PC-3 (cell line): ENCODE results near the gene DNM2. TPM values are rescaled to one million over a fixed set of nuclear protein-coding genes. Genes with fewer than 3 reads are reported as not detected.

ENCODE experiments used
- ATAC-seq: fragments of 200-7000 bp; cut with Tn5 transposase; 2 replicates; pipeline ENCODE4 v1.9.1; 2020; ENCODE audit warnings: mild to moderate bottlenecking, moderate library complexity
- BruUV-seq: library from RNA; stranded (reverse); fragments of 400-500 nt; replicated peaks from 2 replicates; lab custom pipeline; 2021; lab: Mats Ljungman, UMichigan
- CTCF ChIA-PET: fragments of 300-600 bp; sonication (Branson Sonifier 250); formaldehyde crosslinking; loops from one replicate; lab custom pipeline; 2022; ENCODE audit warnings: antibody characterized with exemption; lab: Charles Lee
- POLR2A ChIA-PET: fragments of 300-600 bp; sonication (Branson Sonifier 250); formaldehyde crosslinking; loops from one replicate; lab custom pipeline; 2022; ENCODE audit warnings: antibody characterized with exemption; ENCODE audit not compliant: unreplicated experiment; lab: Charles Lee
- DNase-seq: peaks from one replicate; pipeline ENCODE4 v3.0.0-alpha.2; 2015
- H2AFZ ChIP-seq: fragments of 300-600 bp; sonication (generic); 2 replicates; pipeline ENCODE4 v1.6.0; 2016; ENCODE audit warnings: antibody characterized with exemption, low read length
- H3F3A ChIP-seq: fragments of 300-600 bp; sonication (generic); one replicate; pipeline ENCODE4 v1.6.0; 2017; ENCODE audit warnings: antibody characterized with exemption, low read length, control low read depth, mild to moderate bottlenecking; ENCODE audit not compliant: unreplicated experiment
- H3K27ac ChIP-seq: fragments of 300-600 bp; sonication (generic); 2 replicates; pipeline ENCODE4 v1.5.1; 2016; ENCODE audit warnings: mild to moderate bottlenecking, low read length
- H3K27me3 ChIP-seq: fragments of 300-600 bp; sonication (generic); 2 replicates; pipeline ENCODE4 v1.6.1; 2016; ENCODE audit warnings: low read length, mixed read lengths
- H3K36me3 ChIP-seq: fragments of 300-600 bp; sonication (generic); 2 replicates; pipeline ENCODE4 v1.6.1; 2016; ENCODE audit warnings: low read depth, mixed run types, low read length, mixed read lengths
- H3K4me1 ChIP-seq: fragments of 300-600 bp; sonication (generic); 2 replicates; pipeline ENCODE4 v1.5.1; 2016; ENCODE audit warnings: low read length; ENCODE audit not compliant: insufficient read depth
- H3K4me2 ChIP-seq: fragments of 300-600 bp; sonication (generic); 2 replicates; pipeline ENCODE4 v1.6.0; 2016; ENCODE audit warnings: low read length
- H3K4me3 ChIP-seq: fragments of 300-600 bp; sonication (generic); 2 replicates; pipeline ENCODE4 v1.5.1; 2016; ENCODE audit warnings: mild to moderate bottlenecking, low read length, mixed read lengths
- H3K79me2 ChIP-seq: fragments of 300-600 bp; sonication (generic); 2 replicates; pipeline ENCODE4 v1.6.1; 2017; ENCODE audit warnings: low read length, mixed read lengths
- H3K9ac ChIP-seq: fragments of 300-600 bp; sonication (generic); 2 replicates; pipeline ENCODE4 v1.6.0; 2016; ENCODE audit warnings: mild to moderate bottlenecking, low read length
- H3K9me2 ChIP-seq: fragments of 300-600 bp; sonication (generic); replicated peaks from 2 replicates; pipeline ENCODE4 v1.6.1; 2016; ENCODE audit warnings: mixed run types, low read length, mixed read lengths
- H3K9me3 ChIP-seq: fragments of 300-600 bp; sonication (generic); 2 replicates; pipeline ENCODE4 v1.6.1; 2016; ENCODE audit warnings: low read length, mixed read lengths
- H4K20me1 ChIP-seq: fragments of 300-600 bp; sonication (generic); 2 replicates; pipeline ENCODE4 v1.6.1; 2016; ENCODE audit warnings: low read length, mixed read lengths
- CTCF ChIP-seq: fragments of 300-600 bp; sonication (generic); conservative IDR thresholded peaks from 2 replicates; pipeline ENCODE4 v1.5.1; 2017; ENCODE audit warnings: antibody characterized with exemption, low read depth, mild to moderate bottlenecking, low read length
- EZH2 ChIP-seq: fragments of 300-600 bp; sonication (generic); IDR thresholded peaks from one replicate; pipeline ENCODE4 v1.6.1; 2017; ENCODE audit warnings: antibody characterized with exemption, mild to moderate bottlenecking, low read length; ENCODE audit not compliant: unreplicated experiment
- EZH2phosphoT487 ChIP-seq: fragments of 300-600 bp; sonication (generic); IDR thresholded peaks from 2 replicates; pipeline ENCODE4 v1.6.1; 2018; ENCODE audit warnings: mild to moderate bottlenecking, antibody characterized with exemption, low read length, borderline replicate concordance
- intact Hi-C: fragments of 100-400 bp; cut with micrococcal nuclease; formaldehyde crosslinking; loops from 2 replicates; pipeline ENCODE4 v1.9.0; 2023
- total RNA-seq: library from RNA; depleted of rRNA; stranded (reverse); fragments of >200 nt; gene quantifications from 2 replicates; pipeline ENCODE4 v1.2.3, GENCODE V29; 2014

Gene DNM2
- total RNA-seq, 1 experiment from 2014 or later = 150 TPM

- ATAC-seq = peak; percentile 5
- BruUV-seq = TSS peak; percentile 62
- H3K9ac ChIP-seq = peak overlapping the region; percentile 46
Measured at GRCh38 chr19:10835089-10835753, 117.3 kb downstream of the DNM2 start.

GRCh38 chr19:10835754-10836478 is 118.0 kb downstream of the DNM2 start, which contains the start of gene TMED1:
Gene TMED1 (minus strand): TSS chr19:10836212. CDS start chr19:10836191, 21 bp downstream.
- Histone ChIP-seq H3K9ac (peak within 1 kb of the TSS; percentile 89), H3F3A (peaks cover 4% of the 10 kb centered on the region), H4K20me1 (no peaks in the 10 kb centered on the region), H3K9me2 (no peaks in the 10 kb centered on the region), H3K79me2 (no peaks in the 10 kb centered on the region), H3K27me3 (no peaks in the 10 kb centered on the region), H3K4me3 (peak within 1 kb of the TSS; percentile 69), H3K4me1 (peaks cover 16% of the 10 kb centered on the region), H3K36me3 (peaks cover 14% of the 10 kb centered on the region; the same call in 1 of the 2 replicates), H3K4me2 (peak within 1 kb of the TSS; percentile 84), H3K9me3 (no peaks in the 10 kb centered on the region), H3K27ac (peak within 1 kb of the TSS; percentile 81), H2AFZ (peak within 1 kb of the TSS; percentile 92)
- POLR2A ChIA-PET = interaction anchor here (0.5 to 1.2 kb wide), 5 partner anchors 38 to 326 kb away, joined by 3 to 4 read pairs (median 4); no protein-coding TSS in a partner anchor
- BruUV-seq = no TSS peak
- peak; percentile 100 for DNase-seq
- CTCF ChIA-PET = interaction anchor here (0.6 to 1.6 kb wide), 8 partner anchors 19 to 136 kb away, joined by 3 to 25 read pairs (median 10); partner anchors contain the start of genes CARM1 and DNM2
- ATAC-seq = peak; percentile 88
- intact Hi-C loops = loop anchor here (1.0 to 2.0 kb wide), 4 partner anchors 28 to 183 kb away; partner anchors contain the start of gene CARM1
- TF ChIP-seq EZH2 (no peak), CTCF (peak; percentile 33; the same call in 1 of the 2 replicates)

More at GRCh38 chr19:10835089-10835753, 117.3 kb downstream of the DNM2 start:
- peaks cover 16% of the 10 kb centered on the region for H3K4me1 ChIP-seq
- intact Hi-C loops = loop anchor here (1.0 kb wide), 1 partner anchor 118 kb away; no protein-coding TSS in a partner anchor
- H2AFZ ChIP-seq = 0 out of 2 replicates have a peak overlapping the region, but pooled peaks have one; percentile 13
- POLR2A ChIA-PET = interaction anchor here (1.1 kb wide), 1 partner anchor 116 kb away, joined by 4 read pairs; no protein-coding TSS in a partner anchor
- H3K9me3 ChIP-seq = no peaks in the 10 kb centered on the region
- peak; percentile 29 for DNase-seq
- TF ChIP-seq CTCF (no peak), EZH2 (no peak), EZH2phosphoT487 (no peak)
- peaks cover 4% of the 10 kb centered on the region for H3F3A ChIP-seq
- no peaks in the 10 kb centered on the region for H3K9me2 ChIP-seq
- peak overlapping the region; percentile 81 for H3K4me2 ChIP-seq
- no peaks in the 10 kb centered on the region for H3K27me3 ChIP-seq
- H4K20me1 ChIP-seq = no peaks in the 10 kb centered on the region
- H3K4me3 ChIP-seq = peak overlapping the region; percentile 69
- H3K27ac ChIP-seq = peak overlapping the region; percentile 5
- CTCF ChIA-PET = interaction anchor here (1.0 to 1.6 kb wide), 4 partner anchors 23 to 136 kb away, joined by 4 to 21 read pairs (median 10); partner anchors contain the start of gene DNM2
- H3K79me2 ChIP-seq = no peaks in the 10 kb centered on the region
- H3K36me3 ChIP-seq = peaks cover 21% of the 10 kb centered on the region; the same call in 1 of the 2 replicates
